Measurements from ENCODE around the gene NUP160. TPM values are rescaled to one million over a fixed set of nuclear protein-coding genes. Genes with fewer than 3 reads are reported as not detected.

NUP160 gene
- total RNA-seq, 2 experiments from 2014 or later = 66.3 to 67.3 TPM

Other genes with a start within 250 kb of the NUP160 start
- gene MTCH2, start 205.8 kb downstream of the NUP160 start, total RNA-seq = 10 to 100 TPM; 76.6 to 89.4 TPM
- 1 to 10 TPM; 4.9 to 5.9 TPM for gene AGBL2, start 133.0 kb downstream of the NUP160 start, total RNA-seq
- gene FNBP4, start 81.0 kb downstream of the NUP160 start, total RNA-seq = 100 to 1,000 TPM; 148 to 161 TPM
- 10 to 100 TPM; 75.2 to 81.3 TPM for gene PTPRJ, start 132.2 kb upstream of the NUP160 start, total RNA-seq

All from activated CD4-positive, alpha-beta T cell treated with anti-CD3 and anti-CD28 coated beads, Interleukin-2, amount 10 ng/mL, durations not matched to agents 7 days and 5 days (primary cell).